ENCODE results near the gene MTHFD1L. TPM values are rescaled to one million over a fixed set of nuclear protein-coding genes. Genes with fewer than 3 reads are reported as not detected.
"Not testable (repeated sequence)": the region's sequence is repeated elsewhere in the genome, so short reads cannot be mapped to it uniquely, and the experiment has no call there.

MTHFD1L gene
- total RNA-seq, 4 donors from 2014 or later: 2.4 to 19.2 (median 8.0) TPM

GRCh38 chr6:151041686-151042085 is 176.2 kb downstream of the MTHFD1L start:
- TF ChIP-seq CTCF (IDR thresholded peaks at IDR 0.05): no peak
- no peaks in the 10 kb centered on the region for H3K27me3 ChIP-seq
- peak overlapping the region in 3 of 4 donors; percentile 77 to 79 (median 78) for H3K27ac ChIP-seq
- intact Hi-C loops (cut with DNase I): no loop called here
- DNase-seq: no peak
- 95 to 98% methylated on average over 5 of the region's 5 CpGs for WGBS, 2 donors
- H3K36me3 ChIP-seq: no peaks in the 10 kb centered on the region
- H3K4me1 ChIP-seq: peaks cover 4 to 33% (median 15%) of the 10 kb centered on the region in 3 donors
- no peak overlapping the region for H3K4me3 ChIP-seq
- no peaks in the 10 kb centered on the region for H3K9me3 ChIP-seq

- intact Hi-C loops (cut with DNase I); H3K9me3 ChIP-seq; H3K4me3 ChIP-seq; H3K36me3 ChIP-seq; H3K27me3 ChIP-seq; H3K27ac ChIP-seq; DNase-seq: not testable (repeated sequence)
- 83 to 87% methylated on average over 6 of the region's 6 CpGs for WGBS, 2 donors
- H3K4me1 ChIP-seq: peaks cover 4 to 25% (median 6%) of the 10 kb centered on the region in 3 donors
These were observed 177.4 kb downstream of the MTHFD1L start for GRCh38 chr6:151042911-151043330.

- H3K36me3 ChIP-seq: no peaks in the 10 kb centered on the region
- TF ChIP-seq CTCF (IDR thresholded peaks at IDR 0.05): no peak
- TF ChIP-seq POLR2A (IDR thresholded peaks at IDR 0.05): no peak
- H3K9me3 ChIP-seq: no peaks in the 10 kb centered on the region
- DNase-seq: no peak
- intact Hi-C loops (cut with DNase I): no loop called here
- H3K27me3 ChIP-seq: no peaks in the 10 kb centered on the region
- peaks cover 4 to 25% (median 6%) of the 10 kb centered on the region in 3 donors for H3K4me1 ChIP-seq
- H3K4me3 ChIP-seq: no peak overlapping the region
- WGBS, 2 donors: 74 to 89% methylated on average over 4 of the region's 4 CpGs
- peak overlapping the region in 3 of 4 donors; percentile 11 to 74 (median 65) for H3K27ac ChIP-seq
These were observed 178.4 kb downstream of the MTHFD1L start for GRCh38 chr6:151043944-151044343.

GRCh38 chr6:151044465-151045441 is 179.3 kb downstream of the MTHFD1L start:
- intact Hi-C loops (cut with DNase I): no loop called here
- no peak for DNase-seq
- H3K4me3 ChIP-seq: peak overlapping the region in 1 of 4 donors; percentile 40

GRCh38 chr6:151045511-151046222 is 180.2 kb downstream of the MTHFD1L start:
- H3K27ac ChIP-seq: peak overlapping the region; percentile 30 to 79 (median 70)
- H3K36me3 ChIP-seq; DNase-seq; H3K4me3 ChIP-seq; H3K9me3 ChIP-seq; intact Hi-C loops (cut with DNase I); H3K27me3 ChIP-seq: not testable (repeated sequence)
- peaks cover 4 to 25% (median 6%) of the 10 kb centered on the region in 3 donors for H3K4me1 ChIP-seq
- 74 to 78% methylated on average over 5 to 7 of the region's 7 CpGs for WGBS, 2 donors

More at GRCh38 chr6:151044465-151045441, 179.3 kb downstream of the MTHFD1L start:
- no peaks in the 10 kb centered on the region for H3K27me3 ChIP-seq
- no peaks in the 10 kb centered on the region for H3K9me3 ChIP-seq
- H3K4me1 ChIP-seq: peaks cover 4 to 25% (median 6%) of the 10 kb centered on the region in 3 donors
- WGBS, 2 donors: 60 to 68% methylated on average over 23 to 25 of the region's 26 CpGs
- H3K36me3 ChIP-seq: no peaks in the 10 kb centered on the region
- TF ChIP-seq POLR2A (IDR thresholded peaks at IDR 0.05) (no peak), CTCF (IDR thresholded peaks at IDR 0.05) (no peak)
- H3K27ac ChIP-seq: peak overlapping the region; percentile 30 to 79 (median 70)

- DNase-seq: no peak
- Histone ChIP-seq H3K27me3 (no peaks in the 10 kb centered on the region), H3K27ac (no peak overlapping the region), H3K36me3 (no peaks in the 10 kb centered on the region), H3K4me1 (peaks cover 0 to 4% (median 0%) of the 10 kb centered on the region in 3 donors), H3K4me3 (no peak overlapping the region), H3K9me3 (no peaks in the 10 kb centered on the region)
- TF ChIP-seq CTCF (IDR thresholded peaks at IDR 0.05) (no peak), POLR2A (IDR thresholded peaks at IDR 0.05) (no peak)
- intact Hi-C loops (cut with DNase I): no loop called here
- 93 to 96% methylated on average over 6 of the region's 6 CpGs for WGBS, 2 donors
These were observed 185.7 kb downstream of the MTHFD1L start for GRCh38 chr6:151051164-151051563.
